Panc1 (cell line): ENCODE results near the gene DOK7.

Source experiments
- CTCF ChIP-seq: fragments of 450-650 bp; IDR thresholded peaks from 2 replicates; pipeline ENCODE4 v1.5.1; 2017; ENCODE audit warnings: mild to moderate bottlenecking
- POLR2AphosphoS5 ChIP-seq: IDR thresholded peaks from 2 replicates; pipeline ENCODE4 v1.6.1; 2012; ENCODE audit warnings: mild to moderate bottlenecking, low read depth, low read length, moderate library complexity
- REST ChIP-seq, 2 experiments: IDR thresholded peaks; 2 replicates each; pipeline ENCODE4 v1.6.1; 2011 to 2012; ENCODE audit warnings: low read depth in 2 of 2, control low read depth in 1 of 2, low read length in 1 of 2, mild to moderate bottlenecking in 1 of 2, moderate library complexity in 1 of 2; ENCODE audit not compliant: insufficient read depth in 1 of 2
- SIN3A ChIP-seq: IDR thresholded peaks from 2 replicates; pipeline ENCODE4 v1.6.1; 2012; ENCODE audit warnings: low read depth, mild to moderate bottlenecking, low read length, moderate library complexity, borderline replicate concordance; ENCODE audit not compliant: insufficient read depth

DNA sequence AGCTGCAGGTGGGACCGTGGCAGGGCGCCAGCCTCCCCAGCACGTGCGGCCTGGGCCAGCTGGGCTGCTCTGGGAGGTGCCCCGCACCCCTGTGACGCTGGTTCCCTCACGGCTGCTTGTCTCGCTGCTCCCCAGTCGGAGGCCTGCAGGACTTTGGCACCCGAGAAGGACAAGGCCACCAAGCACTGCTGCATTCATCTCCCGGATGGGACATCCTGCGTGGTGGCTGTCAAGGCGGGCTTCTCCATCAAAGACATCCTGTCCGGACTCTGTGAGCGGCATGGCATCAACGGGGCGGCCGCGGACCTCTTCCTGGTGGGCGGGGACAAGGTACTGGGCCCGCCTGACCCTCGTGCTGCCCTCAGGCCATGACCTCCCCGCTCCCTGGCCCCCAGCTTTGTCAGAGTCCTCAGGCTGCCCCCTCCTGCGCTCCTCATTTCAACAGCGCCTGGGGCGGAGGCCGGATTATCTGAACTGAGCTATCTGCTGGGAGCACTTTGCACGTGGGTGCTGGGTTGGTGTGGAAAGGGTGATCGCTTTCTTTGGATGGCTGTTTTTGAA, 40.8 kb upstream of the DOK7 start:
- TF ChIP-seq CTCF = no peak
- TF ChIP-seq SIN3A = no peak
- TF ChIP-seq REST (IDR thresholded peaks at IDR 0.05; ENCODE audit: insufficient read depth in 1 of 2, low read depth in 2 of 2, low read length in 1 of 2) = no peak
- no peak for TF ChIP-seq POLR2AphosphoS5
